ENCODE data around the gene RASGRF2.
A peak's percentile ranks its signal among the peaks of the same experiment; 100 is the strongest.

The RASGRF2 gene

GRCh38 chr5:80978772-80979317 is 18.7 kb downstream of the RASGRF2 start:
- Histone ChIP-seq H3K9ac (ENCODE audit: low read depth, low read length, poor library complexity, severe bottlenecking) (no peak overlapping the region), H4K20me1 (ENCODE audit: insufficient read depth, low read length, poor library complexity, severe bottlenecking) (no peaks in the 10 kb centered on the region), H3F3A (ENCODE audit: low read depth) (no peaks in the 10 kb centered on the region), H3K9me2 (replicated peaks; ENCODE audit: low read depth, low read length) (no peaks in the 10 kb centered on the region), H3K4me2 (ENCODE audit: low read depth, low read length, poor library complexity, severe bottlenecking) (no peak overlapping the region), H3K27me3 (ENCODE audit: insufficient read depth, low read length, poor library complexity, severe bottlenecking) (no peaks in the 10 kb centered on the region), H3K4me1 (ENCODE audit: insufficient read depth, low read length, poor library complexity, severe bottlenecking) (no peaks in the 10 kb centered on the region), H2AFZ (ENCODE audit: low read length) (no peak overlapping the region), H3K4me3 (ENCODE audit: low read length, poor library complexity, severe bottlenecking) (no peak overlapping the region), H3K9me3 (ENCODE audit: insufficient read depth, low read depth, low read length) (no peaks in the 10 kb centered on the region), H3K79me2 (ENCODE audit: insufficient read depth, low read length) (no peaks in the 10 kb centered on the region), H3K36me3 (ENCODE audit: insufficient read depth, low read length) (no peaks in the 10 kb centered on the region)
- TF ChIP-seq CTCF (conservative IDR thresholded peaks at IDR 0.05; ENCODE audit: low read length): no peak
- TF ChIP-seq EZH2phosphoT487 (IDR thresholded peaks at IDR 0.05; ENCODE audit: borderline replicate concordance): no peak

GRCh38 chr5:80982093-80982492 is 21.9 kb downstream of the RASGRF2 start:
- no peaks in the 10 kb centered on the region for H3F3A ChIP-seq (ENCODE audit: low read depth)
- H3K27me3 ChIP-seq (ENCODE audit: insufficient read depth, low read length, poor library complexity, severe bottlenecking): no peaks in the 10 kb centered on the region
- peaks cover 12% of the 10 kb centered on the region for H3K4me1 ChIP-seq (ENCODE audit: insufficient read depth, low read length, poor library complexity, severe bottlenecking)
- no peaks in the 10 kb centered on the region for H4K20me1 ChIP-seq (ENCODE audit: insufficient read depth, low read length, poor library complexity, severe bottlenecking)
- H3K36me3 ChIP-seq (ENCODE audit: insufficient read depth, low read length): no peaks in the 10 kb centered on the region
- H3K9me3 ChIP-seq (ENCODE audit: insufficient read depth, low read depth, low read length): no peaks in the 10 kb centered on the region
- H3K9me2 ChIP-seq (replicated peaks; ENCODE audit: low read depth, low read length): no peaks in the 10 kb centered on the region
- TF ChIP-seq CTCF (conservative IDR thresholded peaks at IDR 0.05; ENCODE audit: low read length) (no peak), EZH2phosphoT487 (IDR thresholded peaks at IDR 0.05; ENCODE audit: borderline replicate concordance) (no peak)
- H3K4me3 ChIP-seq (ENCODE audit: low read length, poor library complexity, severe bottlenecking): no peak overlapping the region
- H3K4me2 ChIP-seq (ENCODE audit: low read depth, low read length, poor library complexity, severe bottlenecking): no peak overlapping the region
- no peak overlapping the region for H2AFZ ChIP-seq (ENCODE audit: low read length)
- H3K9ac ChIP-seq (ENCODE audit: low read depth, low read length, poor library complexity, severe bottlenecking): no peak overlapping the region
- H3K79me2 ChIP-seq (ENCODE audit: insufficient read depth, low read length): no peaks in the 10 kb centered on the region

- no peaks in the 10 kb centered on the region for H3K79me2 ChIP-seq (ENCODE audit: insufficient read depth, low read length)
These were observed 25.6 kb downstream of the RASGRF2 start for GRCh38 chr5:80985600-80986228.

More at GRCh38 chr5:80985600-80986228, 25.6 kb downstream of the RASGRF2 start:
- H3K36me3 ChIP-seq (ENCODE audit: insufficient read depth, low read length): no peaks in the 10 kb centered on the region
- H2AFZ ChIP-seq (ENCODE audit: low read length): no peak overlapping the region
- H3K9ac ChIP-seq (ENCODE audit: low read depth, low read length, poor library complexity, severe bottlenecking): no peak overlapping the region
- no peak for TF ChIP-seq CTCF (conservative IDR thresholded peaks at IDR 0.05; ENCODE audit: low read length)
- H3K27me3 ChIP-seq (ENCODE audit: insufficient read depth, low read length, poor library complexity, severe bottlenecking): no peaks in the 10 kb centered on the region
- H3K9me3 ChIP-seq (ENCODE audit: insufficient read depth, low read depth, low read length): no peaks in the 10 kb centered on the region
- no peaks in the 10 kb centered on the region for H4K20me1 ChIP-seq (ENCODE audit: insufficient read depth, low read length, poor library complexity, severe bottlenecking)
- H3K4me2 ChIP-seq (ENCODE audit: low read depth, low read length, poor library complexity, severe bottlenecking): peak overlapping the region; percentile 59
- no peak overlapping the region for H3K4me3 ChIP-seq (ENCODE audit: low read length, poor library complexity, severe bottlenecking)
- no peaks in the 10 kb centered on the region for H3F3A ChIP-seq (ENCODE audit: low read depth)
- H3K9me2 ChIP-seq (replicated peaks; ENCODE audit: low read depth, low read length): no peaks in the 10 kb centered on the region
- H3K4me1 ChIP-seq (ENCODE audit: insufficient read depth, low read length, poor library complexity, severe bottlenecking): peaks cover 12% of the 10 kb centered on the region

All from Loucy (cell line).